ENCODE data around the gene COL5A1.
"Not testable (repeated sequence)": the region's sequence is repeated elsewhere in the genome, so short reads cannot be mapped to it uniquely, and the experiment has no call there.

Gene COL5A1

DNA sequence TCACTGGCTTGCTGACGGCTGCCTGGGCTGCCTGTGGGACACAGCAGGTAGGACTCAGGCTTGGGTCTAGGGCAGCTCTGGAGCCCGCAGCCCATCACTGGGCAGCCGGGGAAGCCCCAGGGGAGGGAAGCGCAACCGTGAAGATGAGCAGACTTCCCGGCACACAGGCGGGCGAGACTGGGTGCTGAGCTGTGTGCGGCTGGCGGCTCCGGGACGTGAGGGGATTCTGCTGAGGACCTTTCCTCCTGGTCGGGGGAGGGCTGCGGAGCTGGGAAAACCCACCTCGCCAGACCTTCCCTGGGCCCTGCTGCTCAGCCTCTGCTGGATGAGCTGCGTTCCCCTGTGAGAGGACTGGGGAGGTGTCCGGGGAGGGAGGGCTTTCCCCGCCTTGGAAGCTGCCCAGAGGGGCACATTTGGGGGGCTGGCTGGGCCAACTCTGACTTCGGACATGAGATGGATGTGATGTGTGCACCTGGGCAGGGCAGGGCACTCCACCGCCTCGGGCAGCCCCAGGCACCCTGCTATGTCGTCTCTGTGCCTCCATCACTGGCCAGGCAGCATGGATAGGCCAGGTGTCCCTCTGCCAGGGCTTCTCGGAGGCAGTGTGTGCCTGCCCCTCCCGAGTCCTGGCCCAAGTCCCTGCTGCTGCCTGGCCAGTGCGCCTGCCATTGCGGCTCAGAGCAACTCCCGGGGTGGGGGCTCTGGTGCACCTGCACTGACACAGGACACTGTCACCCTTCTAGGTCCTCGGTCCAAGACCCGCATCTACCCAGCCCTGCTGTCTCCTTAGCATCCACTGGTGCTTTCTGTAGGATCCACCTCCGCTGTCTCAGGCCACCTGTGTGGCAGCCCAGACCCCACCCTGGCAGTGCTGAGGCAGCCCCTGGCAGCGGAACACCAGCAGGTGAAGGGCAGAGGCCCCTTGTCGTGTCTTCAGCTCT, 66.4 kb downstream of the COL5A1 start:
- no peak for DNase-seq (ENCODE audit: low read depth)

DNA sequence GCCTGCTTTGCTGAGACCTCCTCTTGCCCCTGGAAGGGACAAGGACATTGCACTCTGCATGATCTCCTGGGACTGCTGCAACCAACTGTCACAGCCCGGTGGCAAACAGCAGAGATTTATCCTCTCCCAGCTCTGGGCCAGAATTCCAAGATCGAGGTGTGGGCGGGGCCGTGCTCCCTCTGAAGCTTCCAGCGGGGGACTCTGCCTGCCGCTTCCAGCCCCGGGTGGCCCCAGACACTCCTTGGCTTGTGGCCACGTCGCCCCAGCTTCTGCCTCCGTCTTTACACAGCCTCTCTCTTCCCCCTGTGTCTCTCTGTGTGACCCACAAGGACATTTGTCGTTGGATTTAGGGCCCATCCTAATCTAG, 67.1 kb downstream of the COL5A1 start:
- DNase-seq (ENCODE audit: low read depth), result no peak

DNA sequence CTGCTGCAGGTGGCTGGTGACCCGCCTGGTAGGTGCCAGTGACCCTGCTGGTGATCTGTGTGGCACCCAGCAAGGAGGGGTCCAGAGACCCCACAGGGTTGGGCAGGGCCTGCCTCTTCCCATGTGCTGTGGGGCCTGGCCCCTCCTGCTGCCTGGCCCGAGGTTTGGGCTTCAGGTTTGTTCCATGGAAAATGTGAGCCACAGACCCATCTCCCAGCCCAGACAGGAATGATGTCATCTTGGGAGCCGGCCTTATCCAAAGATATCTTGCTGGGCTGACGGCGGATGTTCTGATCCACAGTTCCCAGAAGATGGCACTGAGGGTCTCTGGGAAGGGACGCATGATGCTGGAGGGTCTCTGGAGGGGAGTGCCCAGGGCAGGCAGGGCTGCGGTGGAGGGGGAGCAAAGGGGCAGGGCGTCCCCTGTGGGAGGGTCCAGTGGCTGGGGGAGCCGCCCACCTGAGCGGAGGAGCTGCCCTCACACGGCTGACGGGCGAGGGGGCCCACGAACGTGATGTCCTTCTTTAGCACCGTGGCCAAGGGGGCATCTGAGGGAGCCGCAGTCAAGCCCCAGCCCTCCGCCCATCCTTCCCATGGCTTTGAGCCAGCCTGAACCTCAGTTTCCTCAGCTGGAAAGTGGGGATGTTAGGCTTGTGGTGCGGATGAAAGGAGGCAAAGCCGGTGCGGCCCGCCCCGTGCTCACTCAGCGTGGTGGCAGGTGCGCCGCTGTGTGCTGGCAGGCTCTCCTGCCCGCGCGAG, 68.1 kb downstream of the COL5A1 start:
- peak; percentile 27 for DNase-seq (ENCODE audit: low read depth)

DNA sequence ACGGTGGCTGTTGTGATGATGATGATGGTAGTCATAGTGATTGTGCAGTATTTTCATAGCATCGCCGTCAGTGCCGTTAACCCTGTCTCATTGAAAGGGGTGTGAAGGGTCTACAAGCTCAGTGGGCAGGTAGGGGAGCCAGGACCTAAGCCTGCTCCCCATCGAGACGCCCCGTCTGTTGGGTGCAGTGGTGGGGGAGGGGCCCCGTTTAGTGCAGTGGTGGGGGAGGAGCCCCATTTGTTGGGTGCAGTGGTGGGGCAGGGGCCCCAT, 68.6 kb downstream of the COL5A1 start:
- DNase-seq (ENCODE audit: low read depth), result no peak

DNA sequence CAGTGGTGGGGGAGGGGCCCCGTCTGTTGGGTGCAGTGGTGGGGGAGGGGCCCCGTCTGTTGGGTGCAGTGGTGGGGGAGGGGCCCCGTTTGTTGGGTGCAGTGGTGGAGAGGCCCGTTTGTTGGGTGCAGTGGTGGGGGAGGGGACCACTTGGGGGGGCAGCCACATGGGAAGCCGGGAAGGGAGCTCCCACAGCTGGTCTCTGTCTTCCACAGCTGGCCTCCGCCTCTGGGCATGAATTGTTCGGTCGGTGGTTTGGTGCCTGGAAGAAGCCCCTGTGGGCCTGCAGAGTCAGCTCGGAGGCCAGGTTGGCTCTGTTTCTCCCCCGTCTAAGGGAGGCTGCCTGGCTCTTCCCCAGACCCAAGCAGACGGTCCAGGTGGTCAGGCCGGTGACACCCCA, 69.3 kb downstream of the COL5A1 start:
- no peak for DNase-seq (ENCODE audit: low read depth)

DNA sequence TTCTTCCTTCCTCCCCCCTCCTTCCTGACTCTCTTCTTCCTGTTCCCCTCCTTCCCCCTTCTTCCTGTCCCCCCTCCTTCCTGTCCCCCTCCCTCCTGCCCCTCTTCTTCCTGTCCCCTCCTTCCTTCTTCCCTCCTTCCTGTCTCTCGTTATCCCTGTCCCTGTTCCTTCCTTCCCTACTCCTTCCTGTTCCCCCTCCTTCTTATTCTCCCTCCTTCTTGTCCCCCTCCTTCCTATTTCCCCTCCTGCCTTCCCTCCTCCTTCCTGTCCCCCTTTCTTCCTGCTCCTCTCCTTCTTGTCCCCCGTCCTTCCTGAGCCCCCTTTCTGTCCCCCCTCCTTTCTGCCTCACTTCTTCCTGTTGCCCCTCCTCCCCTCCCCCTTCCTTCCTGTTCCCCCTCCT, 70.6 kb downstream of the COL5A1 start:
- DNase-seq (ENCODE audit: low read depth), result no peak

DNA sequence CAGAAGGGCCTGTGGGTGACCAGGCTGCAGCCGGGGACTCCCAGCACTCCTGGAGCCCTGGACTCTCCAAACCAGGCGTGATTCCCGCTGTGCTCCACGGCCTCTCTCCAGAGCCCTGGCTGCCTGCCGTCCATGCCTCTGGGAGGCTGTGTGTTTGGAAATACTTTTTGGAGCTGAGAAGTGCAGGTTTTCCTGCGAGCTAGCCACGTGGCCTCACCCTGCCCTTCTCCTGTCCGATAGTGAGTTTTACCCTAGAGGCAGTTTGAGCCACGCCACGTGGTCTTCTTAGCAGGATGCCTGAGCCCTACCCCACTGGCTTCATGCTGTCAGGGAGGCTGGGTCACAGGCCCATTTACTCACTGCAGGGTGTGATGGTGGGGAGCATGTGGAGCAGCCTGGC, 71.3 kb downstream of the COL5A1 start:
- no peak for DNase-seq (ENCODE audit: low read depth)

DNA sequence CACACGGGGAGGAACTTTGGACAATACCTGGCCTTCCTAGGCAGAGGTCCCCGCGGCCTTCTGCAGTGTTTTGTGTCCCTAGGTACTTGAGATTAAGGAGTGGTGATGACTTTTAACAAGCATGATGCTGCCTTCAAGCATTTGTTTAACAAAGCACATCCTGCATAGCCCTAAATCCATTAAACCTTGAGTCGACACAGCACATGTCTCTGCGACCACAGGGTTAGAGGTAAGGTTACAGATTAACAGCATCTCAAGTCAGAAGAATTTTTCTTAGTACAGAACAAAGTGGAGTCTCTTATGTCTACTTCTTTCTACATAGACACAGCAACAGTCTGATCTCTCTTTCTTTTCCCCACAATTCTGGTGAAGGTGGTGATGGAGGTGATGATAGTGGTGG, 73.9 kb downstream of the COL5A1 start:
- not testable (repeated sequence) for DNase-seq (ENCODE audit: low read depth)

DNA sequence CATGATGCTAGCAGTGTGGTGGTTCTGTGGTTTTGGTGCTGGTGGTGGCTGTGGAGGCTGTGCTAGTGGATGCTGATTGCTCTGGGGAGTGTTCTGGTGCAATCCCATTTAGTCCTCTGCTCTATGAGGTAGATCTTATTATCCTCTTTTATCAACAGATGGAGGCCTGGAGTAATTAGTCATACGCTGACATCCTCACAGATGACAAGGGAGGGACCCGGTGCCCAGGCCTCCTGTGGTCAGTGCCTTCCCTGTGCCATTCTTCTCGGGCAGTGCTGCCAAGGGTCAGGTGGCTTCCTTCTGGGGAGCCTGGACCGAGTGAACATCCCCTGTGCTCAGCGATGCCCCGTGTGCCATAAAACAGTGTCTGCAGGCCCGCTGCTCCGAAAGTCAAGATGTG, 74.5 kb downstream of the COL5A1 start:
- no peak for DNase-seq (ENCODE audit: low read depth)

DNA sequence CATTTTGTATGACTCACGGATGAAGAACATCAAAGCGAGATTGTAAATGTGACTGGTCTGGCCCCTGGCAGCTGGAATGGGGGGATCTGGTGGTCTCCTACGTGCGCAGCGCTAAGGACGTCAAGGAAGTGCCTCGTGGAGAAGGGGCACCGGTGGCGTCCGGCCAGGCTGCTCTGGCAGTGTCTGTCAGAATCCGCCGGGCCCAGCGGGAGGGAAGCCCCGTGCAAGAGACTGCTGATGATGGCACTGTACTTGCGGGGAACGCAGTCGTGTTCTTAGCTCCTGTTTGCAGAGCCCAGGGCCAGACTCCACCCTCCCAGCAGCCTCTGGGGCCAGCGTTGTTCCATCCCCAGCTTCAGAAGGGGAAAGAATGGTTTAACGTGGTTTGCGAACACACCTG, 75.5 kb downstream of the COL5A1 start:
- DNase-seq (ENCODE audit: low read depth), result no peak

DNA sequence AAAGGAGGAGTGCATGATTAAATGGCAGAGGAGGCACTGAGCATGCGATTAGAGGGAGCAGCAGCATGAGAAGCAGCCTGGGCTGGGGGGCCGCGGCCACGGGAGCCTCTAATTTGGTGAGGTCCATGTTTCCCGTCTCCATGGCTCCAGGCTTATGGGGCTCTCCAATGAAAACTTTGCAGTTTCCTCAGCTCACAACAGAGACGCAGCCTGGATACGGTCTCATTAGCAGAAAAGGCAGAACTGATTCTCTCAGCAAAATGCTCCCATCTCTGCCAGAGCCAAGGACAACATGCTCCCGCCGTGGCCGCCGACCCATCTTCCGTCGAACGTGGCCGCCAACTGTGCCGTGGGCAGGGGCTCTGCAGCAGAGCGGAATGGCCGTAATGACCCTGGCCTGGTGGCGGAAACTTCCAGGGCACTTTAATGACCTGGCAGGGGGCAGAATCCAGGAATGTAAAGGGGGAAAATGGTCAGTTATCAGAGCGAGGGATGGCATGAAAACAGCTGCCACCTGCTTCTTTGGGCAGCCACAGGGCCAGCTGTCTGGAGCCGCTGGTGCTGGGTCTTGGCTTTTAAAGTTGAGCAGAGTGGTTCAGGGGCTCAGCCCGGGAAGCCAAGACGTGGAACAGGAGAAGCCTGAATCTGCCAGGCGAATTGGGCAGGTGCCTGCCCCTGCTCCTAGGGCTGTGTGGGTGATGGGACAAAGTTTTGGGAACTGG, 76.5 kb downstream of the COL5A1 start:
- DNase-seq (ENCODE audit: low read depth), result no peak

DNA sequence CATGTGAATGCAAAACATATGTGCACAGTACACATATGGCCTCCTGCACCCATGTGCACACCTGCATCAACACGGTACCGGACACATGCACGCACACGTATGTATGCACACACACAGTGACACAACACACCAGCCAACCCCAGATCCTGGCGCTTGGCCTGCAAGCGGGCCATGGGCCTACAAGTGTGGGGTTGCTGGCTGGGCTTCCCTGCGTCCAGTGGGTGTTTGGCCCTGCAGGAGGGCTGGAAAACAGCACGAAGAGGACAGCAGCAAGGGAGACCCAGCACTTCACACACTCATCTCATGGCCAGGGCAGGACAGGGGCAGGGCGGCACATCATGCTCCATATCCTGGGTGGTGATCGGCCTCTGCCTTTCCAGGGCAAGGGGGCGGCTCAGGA, 77.7 kb downstream of the COL5A1 start:
- DNase-seq (ENCODE audit: low read depth), result no peak

DNA sequence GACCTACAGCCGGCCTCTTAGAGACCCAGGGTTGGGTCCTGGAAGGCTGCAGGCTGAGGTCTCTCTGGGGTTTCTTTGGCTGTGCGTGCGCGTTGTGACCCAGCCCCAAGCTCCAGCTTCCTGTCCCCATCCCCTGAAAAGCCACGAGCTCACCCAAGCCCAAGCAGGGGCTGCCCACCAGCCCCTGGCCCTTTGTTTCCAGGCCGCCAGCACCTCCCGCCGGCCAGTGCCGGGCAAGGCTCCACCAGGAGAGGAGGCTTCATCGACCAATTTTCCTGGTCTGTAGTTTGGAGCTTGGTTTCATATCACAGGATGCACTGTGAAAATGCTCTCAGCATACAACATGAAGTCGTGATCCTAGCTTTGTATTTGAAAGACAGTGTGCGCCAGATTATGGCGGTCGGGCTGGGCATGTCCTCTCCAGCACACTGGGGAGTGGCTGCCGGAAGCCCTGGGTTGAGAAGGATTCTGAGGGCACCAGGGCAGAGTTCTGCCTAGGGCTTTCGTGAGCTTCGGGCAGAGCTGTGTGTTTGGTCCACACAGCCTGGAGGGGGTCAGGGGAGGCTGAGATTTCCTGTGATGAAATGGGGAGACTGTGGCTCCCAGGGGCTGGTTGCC, 78.6 kb downstream of the COL5A1 start:
- no peak for DNase-seq (ENCODE audit: low read depth)

DNA sequence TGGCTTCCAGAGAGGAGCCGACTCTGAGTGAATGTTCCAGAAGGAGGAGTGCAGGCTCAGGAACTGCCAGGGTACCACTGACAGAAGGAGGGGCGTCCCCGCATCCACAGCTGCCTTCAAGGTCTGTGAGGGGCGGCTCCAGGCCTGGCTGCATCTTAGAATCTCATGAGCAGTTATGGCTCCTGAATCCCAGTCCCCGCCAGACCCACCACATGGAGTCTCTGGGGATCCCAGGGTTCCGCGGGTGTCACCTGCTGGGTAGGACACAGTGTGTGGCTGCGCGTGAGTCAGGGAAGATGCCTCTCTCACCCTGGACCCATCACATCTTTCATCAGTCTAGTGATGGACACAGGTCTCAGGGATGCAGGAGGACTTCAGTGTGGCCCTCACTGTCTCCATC, 79.2 kb downstream of the COL5A1 start:
- no peak for DNase-seq (ENCODE audit: low read depth)

DNA sequence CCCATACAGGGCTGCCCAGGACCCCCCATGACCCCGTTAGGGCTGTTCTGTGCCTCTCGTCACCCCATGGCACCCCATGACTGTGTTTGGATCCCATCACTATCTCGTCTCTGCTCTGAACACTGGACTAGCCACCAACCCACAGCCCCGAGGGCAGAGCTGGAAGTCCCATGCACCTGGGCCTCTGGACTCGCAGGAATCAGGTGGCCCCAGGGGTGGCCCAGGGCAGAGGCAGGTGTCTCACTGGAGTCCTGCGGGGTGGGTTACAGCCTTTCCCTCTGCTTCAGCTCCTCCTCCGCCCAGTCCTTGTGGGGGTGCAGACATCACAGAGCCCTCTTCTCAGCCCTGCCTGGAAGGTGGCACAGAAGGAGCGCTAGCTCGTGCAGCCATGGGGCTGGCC, 79.7 kb downstream of the COL5A1 start:
- DNase-seq (ENCODE audit: low read depth), result no peak

DNA sequence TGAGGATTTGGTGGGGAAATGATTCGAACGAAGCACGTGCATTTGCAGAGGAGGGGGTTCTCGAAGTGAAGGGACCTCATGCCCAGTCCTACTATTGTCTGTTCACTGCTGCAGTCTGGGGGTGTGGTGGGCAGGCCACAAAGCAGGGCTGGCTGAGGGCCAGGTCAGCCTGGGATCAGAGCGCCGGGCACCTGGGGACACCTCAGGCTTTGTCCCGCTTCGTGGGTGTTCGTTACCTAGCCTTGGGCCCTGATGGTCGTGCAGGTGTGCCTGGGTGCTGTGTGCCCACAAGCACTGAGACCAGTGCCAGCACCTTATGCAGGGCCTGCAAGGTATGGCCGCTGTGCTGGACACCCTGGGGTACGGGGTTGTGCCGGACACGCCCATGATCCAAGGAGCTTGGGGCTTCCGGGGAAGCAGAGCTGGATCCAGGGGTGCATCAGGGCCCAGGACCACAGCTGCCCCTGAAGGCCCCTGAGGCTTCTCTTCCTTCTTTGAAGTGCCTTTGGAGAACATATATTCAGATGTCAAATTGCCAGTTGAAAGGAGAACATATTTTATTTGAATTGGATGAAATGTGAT, 80.6 kb downstream of the COL5A1 start:
- DNase-seq (ENCODE audit: low read depth), result peak; percentile 57

DNA sequence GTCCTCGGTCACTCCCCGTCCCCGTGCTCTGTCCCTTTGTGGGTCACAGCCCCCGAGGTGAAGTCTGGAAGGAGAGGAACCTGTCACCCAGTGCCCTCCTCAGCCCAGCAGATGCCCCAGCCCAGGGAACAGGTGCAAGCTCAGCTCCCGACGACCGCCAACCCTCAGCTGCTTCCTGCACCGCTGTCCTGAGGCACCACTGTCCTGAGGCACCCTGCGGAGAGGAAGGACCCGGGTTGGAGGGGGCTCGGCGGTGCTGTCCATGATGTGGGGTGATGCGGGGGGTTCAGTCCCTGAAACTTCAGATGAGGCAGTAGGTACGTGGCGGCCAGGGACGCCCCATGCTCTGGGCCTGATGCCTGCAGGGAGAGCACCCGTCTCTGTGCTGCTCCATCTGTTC, 81.4 kb downstream of the COL5A1 start:
- no peak for DNase-seq (ENCODE audit: low read depth)

DNA sequence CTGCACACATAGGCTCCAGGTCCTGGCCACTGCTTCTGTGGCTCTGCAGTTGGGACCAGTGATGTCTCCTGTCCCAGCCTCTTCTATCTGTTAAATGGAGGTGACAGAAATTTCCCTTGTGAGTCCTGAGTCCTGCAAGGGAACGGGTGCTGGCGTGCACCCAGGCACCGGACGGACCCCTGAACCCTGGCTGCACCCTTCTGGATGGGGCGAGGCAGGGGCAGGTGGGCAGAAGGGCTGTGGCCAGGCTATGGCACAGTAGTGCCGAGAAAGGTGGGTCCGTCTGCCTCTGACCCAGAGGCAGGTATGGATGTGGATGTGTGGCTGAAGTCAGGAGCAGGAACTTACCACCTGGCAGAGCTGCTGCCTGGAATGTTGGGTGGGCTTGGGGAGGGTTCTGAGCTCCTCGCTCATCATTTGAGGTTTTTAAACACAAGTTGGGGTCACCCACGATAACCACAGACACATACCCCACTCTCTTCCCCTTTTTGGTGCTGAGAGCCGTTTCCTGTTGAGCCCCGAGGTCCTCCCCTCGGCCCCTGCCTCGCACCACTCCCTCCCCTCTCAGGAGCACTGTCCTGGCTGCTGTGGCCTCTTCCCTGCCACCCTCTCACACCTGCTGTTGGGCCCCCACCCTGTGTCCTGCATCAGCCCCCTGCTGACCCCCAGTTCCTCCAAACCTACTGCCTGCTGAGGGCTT, 82.0 kb downstream of the COL5A1 start:
- DNase-seq (ENCODE audit: low read depth), result no peak

DNA sequence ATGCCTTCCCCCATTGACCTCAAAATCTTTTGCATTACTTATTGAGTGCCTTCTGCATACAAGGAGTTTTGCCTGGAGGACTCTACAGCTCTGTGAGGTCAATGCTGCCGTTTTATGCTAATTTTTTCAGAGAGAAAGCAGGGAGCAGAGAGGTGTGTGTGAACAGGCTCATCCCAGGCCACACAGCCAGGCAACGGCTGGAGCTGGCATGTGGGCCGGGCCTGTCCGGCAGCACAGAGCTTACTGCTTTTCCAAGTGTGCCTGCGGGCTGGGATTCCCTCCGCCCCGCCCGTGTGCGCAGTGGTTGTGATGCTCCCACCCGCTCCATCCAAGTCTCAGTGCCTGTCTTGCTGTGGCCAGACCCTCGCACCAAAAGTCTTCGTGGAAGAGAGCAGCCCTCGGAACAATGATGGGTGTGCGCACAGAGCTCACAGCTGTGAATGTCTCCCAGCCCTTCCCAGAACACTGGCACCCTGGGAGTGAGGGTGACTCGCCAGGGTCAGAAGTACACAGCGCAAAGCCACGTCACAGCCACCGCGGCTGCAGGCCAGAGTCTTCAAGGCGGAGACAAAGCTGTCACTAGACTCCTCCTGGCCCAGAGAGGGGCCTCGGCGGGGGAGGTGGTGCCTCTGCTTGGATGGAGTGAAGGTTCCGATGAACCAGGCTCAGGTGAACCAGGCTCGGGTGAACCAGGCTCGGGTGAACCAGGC, 82.8 kb downstream of the COL5A1 start:
- peak; percentile 56 for DNase-seq (ENCODE audit: low read depth)

DNA sequence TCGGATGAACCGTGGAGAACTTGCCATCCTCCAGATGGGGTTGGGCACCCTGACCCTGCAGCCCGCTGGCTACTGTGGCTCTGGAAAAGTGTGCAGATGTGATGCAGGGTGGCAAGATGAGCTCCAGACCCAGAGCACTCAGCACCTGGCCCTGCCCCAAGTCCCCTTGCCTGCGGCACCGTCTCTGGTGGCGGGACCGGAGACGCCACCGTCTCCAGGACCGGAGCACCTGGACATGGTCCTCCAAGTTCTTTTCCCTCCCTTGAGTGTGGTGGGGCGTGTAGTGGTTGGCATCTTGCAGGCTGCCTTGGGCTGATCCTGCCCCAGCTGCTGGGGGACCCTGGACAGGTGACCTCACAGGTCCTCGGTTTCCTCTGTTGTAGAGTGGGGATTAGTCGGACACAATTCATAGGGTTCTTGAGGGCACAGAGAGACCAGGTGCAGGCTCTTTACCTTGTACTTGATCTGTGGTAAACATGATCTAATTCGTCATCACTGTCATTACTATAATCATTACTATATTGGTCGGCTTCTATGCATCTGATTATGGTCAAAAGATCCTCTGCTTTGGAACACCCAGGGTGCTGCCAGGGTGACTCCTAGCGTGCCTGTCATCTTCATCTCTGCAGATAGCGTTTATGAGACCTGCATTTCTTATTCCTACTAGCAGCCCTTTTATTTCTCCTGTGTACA, 83.5 kb downstream of the COL5A1 start:
- DNase-seq (ENCODE audit: low read depth), result no peak

Data from fibroblast of gingiva (primary cell).